A549 (cell line): Measurements from ENCODE around the gene BAK1. TPM values are rescaled to one million over a fixed set of nuclear protein-coding genes. Genes with fewer than 3 reads are reported as not detected.
A peak's percentile ranks its signal among the peaks of the same experiment; 100 is the strongest.
"Not testable (repeated sequence)": the region's sequence is repeated elsewhere in the genome, so short reads cannot be mapped to it uniquely, and the experiment has no call there.

Source experiments
- ATAC-seq, 2 experiments: fragments of 200-7000 bp in 1 of 2; fragments of >200 bp in 1 of 2; cut with Nextera tagmentation in 1 of 2; cut with Tn5 transposase in 1 of 2; 3 replicates each; pipeline versions ENCODE4 v1.8.0 to v1.9.1; 2018 to 2020; ENCODE audit warnings: mild to moderate bottlenecking in 1 of 2, moderate library complexity in 1 of 2
- CTCF ChIA-PET: fragments of 300-600 bp; sonication (Branson Sonifier 250); formaldehyde crosslinking; extraction: SDS; loops from one replicate; lab custom pipeline; 2021; ENCODE audit warnings: antibody characterized with exemption, inconsistent platforms; lab: Yijun Ruan, JAX
- POLR2A ChIA-PET: fragments of 350-600 bp; formaldehyde crosslinking; extraction: SDS; loops from one replicate; lab custom pipeline; 2021; ENCODE audit warnings: antibody characterized with exemption, inconsistent platforms; lab: Yijun Ruan, JAX
- DNase-seq, 2 experiments: peaks; one replicate each; pipeline versions ENCODE4 v3.0.0 to v3.0.0-alpha.2; 2011 to 2016; ENCODE audit warnings: low read depth in 1 of 2, low spot score in 1 of 2
- FAIRE-seq: peaks from 2 replicates; lab custom pipeline; 2011; peaks lifted over from hg19 to GRCh38; lab: Jason Lieb, UNC
- H3K27ac ChIP-seq, 2 experiments: fragments of >200 bp; sonication (Bioruptor Twin); formaldehyde crosslinking; 3 replicates each; pipeline ENCODE4 v1.5.1; 2016 to 2017
- H3K4me1 ChIP-seq: fragments of >200 bp; sonication (Bioruptor Twin); formaldehyde crosslinking; 3 replicates; pipeline ENCODE4 v1.6.1; 2016
- H3K4me2 ChIP-seq: fragments of >200 bp; sonication (Bioruptor Twin); formaldehyde crosslinking; 3 replicates; pipeline ENCODE4 v1.6.1; 2016
- H3K4me3 ChIP-seq: fragments of >200 bp; sonication (Bioruptor Twin); formaldehyde crosslinking; 3 replicates; pipeline ENCODE4 v1.5.1; 2016
- H3K9me3 ChIP-seq: fragments of >200 bp; sonication (Bioruptor Twin); formaldehyde crosslinking; 3 replicates; pipeline ENCODE4 v1.6.1; 2016
- CBX2 ChIP-seq: fragments of 200-600 bp; sonication (generic); IDR thresholded peaks from 2 replicates; pipeline ENCODE4 v1.6.1; 2016; ENCODE audit warnings: low read depth, mild to moderate bottlenecking, borderline replicate concordance
- EHMT2 ChIP-seq: fragments of 200-600 bp; sonication (generic); IDR thresholded peaks from 2 replicates; pipeline ENCODE4 v1.6.1; 2016; ENCODE audit warnings: antibody characterized with exemption, low read depth, mild to moderate bottlenecking, moderate library complexity
- ESRRA ChIP-seq: fragments of 150-350 bp; IDR thresholded peaks from 2 replicates; pipeline ENCODE4 v1.6.1; 2014; ENCODE audit warnings: mild to moderate bottlenecking, low read length, borderline replicate concordance
- GATA3 ChIP-seq: IDR thresholded peaks from 2 replicates; pipeline ENCODE4 v1.6.1; 2012; ENCODE audit warnings: borderline replicate concordance
- HDAC2 ChIP-seq: fragments of 200-600 bp; sonication (generic); IDR thresholded peaks from 2 replicates; pipeline ENCODE4 v1.6.1; 2016
- HEYL ChIP-seq: fragments of 250-450 bp; sonication (Bioruptor Pico); IDR thresholded peaks from 2 replicates; pipeline ENCODE4 v1.8.0; 2021; ENCODE audit warnings: mild to moderate bottlenecking, moderate library complexity
- HOXB5 ChIP-seq: fragments of 250-450 bp; sonication (Bioruptor Pico); IDR thresholded peaks from 2 replicates; pipeline ENCODE4 v1.5.0; 2020; ENCODE audit warnings: mild to moderate bottlenecking, moderate library complexity
- JUN ChIP-seq, 2 experiments: fragments of >200 bp; sonication (Bioruptor Twin); formaldehyde crosslinking; IDR thresholded peaks; 2 replicates in 1 of 2; 3 replicates in 1 of 2; pipeline ENCODE4 v1.6.1; 2016 to 2017
- JUNB ChIP-seq: fragments of >200 bp; sonication (Bioruptor Twin); formaldehyde crosslinking; IDR thresholded peaks from 2 replicates; pipeline ENCODE4 v1.6.1; 2016
- MAFK ChIP-seq: fragments of 450-650 bp; IDR thresholded peaks from 2 replicates; pipeline ENCODE4 v1.6.1; 2014; ENCODE audit not compliant: partially characterized antibody
- MYC ChIP-seq: IDR thresholded peaks from 2 replicates; pipeline ENCODE4 v1.6.1; 2012; ENCODE audit warnings: mild to moderate bottlenecking, inconsistent platforms, low read length, improper control_type of control experiment, borderline replicate concordance
- POLR2A ChIP-seq: IDR thresholded peaks from 2 replicates; pipeline ENCODE4 v1.6.1; 2012; ENCODE audit warnings: mild to moderate bottlenecking, low read length
- RNF2 ChIP-seq: fragments of 200-600 bp; sonication (generic); IDR thresholded peaks from 2 replicates; pipeline ENCODE4 v1.6.1; 2016; ENCODE audit warnings: low read depth, mild to moderate bottlenecking, antibody characterized with exemption, moderate library complexity, borderline replicate concordance
- SMC3 ChIP-seq: fragments of >200 bp; sonication (Bioruptor Twin); formaldehyde crosslinking; IDR thresholded peaks from 3 replicates; pipeline ENCODE4 v1.6.1; 2018; ENCODE audit warnings: inconsistent platforms
- USF2 ChIP-seq: fragments of 450-650 bp; IDR thresholded peaks from 2 replicates; pipeline ENCODE4 v1.6.1; 2014; ENCODE audit warnings: antibody characterized with exemption
- ZNF302 ChIP-seq: fragments of 250-450 bp; sonication (Bioruptor Pico); IDR thresholded peaks from 2 replicates; pipeline ENCODE4 v1.9.0; 2021; ENCODE audit warnings: inconsistent platforms, mild to moderate bottlenecking, moderate library complexity
- WGBS: methylation state at CpG from one replicate; pipeline ENCODE4 v1.1.6; 2017; ENCODE audit errors: missing lambda C conversion rate; 5-methylcytosine and 5-hydroxymethylcytosine counted together
- polyA plus RNA-seq, 4 experiments: library from polyadenylated mRNA; depleted of rRNA in 3 of 4; stranded (reverse); fragments of >200 nt; fragmentation: RNase III in 1 of 4; extraction: RNeasy Plus Mini Kit Qiagen cat#74134 plus additional on column Dnase treatment in 1 of 4; gene quantifications; 2 replicates in 3 of 4; 3 replicates in 1 of 4; pipeline ENCODE4 v1.2.3, GENCODE V29; 2011 to 2017
- TF ChIP-seq, protein P1 (sequence below): fragments of 250-450 bp; sonication (Bioruptor Pico); IDR thresholded peaks from 2 replicates; pipeline ENCODE4 v1.5.0; 2021; ENCODE audit warnings: mild to moderate bottlenecking, moderate library complexity, borderline replicate concordance
- TF ChIP-seq, protein P2 (sequence below): IDR thresholded peaks from 2 replicates; pipeline ENCODE4 v1.6.1; 2012; ENCODE audit warnings: low read depth, borderline replicate concordance
- TF ChIP-seq, protein P3 (sequence below): fragments of >200 bp; sonication (Bioruptor Twin); formaldehyde crosslinking; IDR thresholded peaks from 3 replicates; pipeline ENCODE4 v1.6.1; 2016
- TF ChIP-seq, protein P4 (sequence below): fragments of 250-450 bp; sonication (Bioruptor Pico); IDR thresholded peaks from 2 replicates; pipeline ENCODE4 v1.5.0; 2020; ENCODE audit warnings: low read depth, mild to moderate bottlenecking, moderate library complexity
- TF ChIP-seq, protein P5 (sequence below): fragments of >200 bp; sonication (Bioruptor Twin); formaldehyde crosslinking; IDR thresholded peaks from 3 replicates; pipeline ENCODE4 v1.5.1; 2016

Gene BAK1
- polyA plus RNA-seq, 2 of the 4 experiments (the other 2 are of a cell fraction): 11.9 to 19.0 TPM

DNA sequence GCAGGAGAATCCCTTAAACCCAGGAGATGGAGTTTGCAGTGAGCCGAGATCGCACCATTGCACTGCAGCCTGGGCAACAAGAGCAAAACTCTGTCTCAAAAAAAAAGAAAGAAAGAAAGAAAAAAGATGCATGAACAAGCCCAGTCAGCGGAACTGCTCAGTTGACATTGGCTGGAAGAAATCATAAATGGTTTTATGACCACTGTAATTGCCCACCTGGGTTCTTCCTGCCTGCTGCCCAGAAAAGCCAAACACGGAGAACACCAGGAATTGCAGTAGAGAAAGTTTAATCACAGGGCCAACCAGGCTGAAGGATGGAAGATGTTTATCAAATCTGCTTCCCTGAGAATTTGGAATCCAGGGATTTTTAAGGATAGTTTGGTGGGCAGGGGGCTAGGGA is 22.7 kb downstream of the BAK1 start:
- no peak for DNase-seq
- H3K4me2 ChIP-seq: no peak overlapping the region
- POLR2A ChIA-PET: no interaction called here
- no peak for ATAC-seq
- TF ChIP-seq, protein P1, sequence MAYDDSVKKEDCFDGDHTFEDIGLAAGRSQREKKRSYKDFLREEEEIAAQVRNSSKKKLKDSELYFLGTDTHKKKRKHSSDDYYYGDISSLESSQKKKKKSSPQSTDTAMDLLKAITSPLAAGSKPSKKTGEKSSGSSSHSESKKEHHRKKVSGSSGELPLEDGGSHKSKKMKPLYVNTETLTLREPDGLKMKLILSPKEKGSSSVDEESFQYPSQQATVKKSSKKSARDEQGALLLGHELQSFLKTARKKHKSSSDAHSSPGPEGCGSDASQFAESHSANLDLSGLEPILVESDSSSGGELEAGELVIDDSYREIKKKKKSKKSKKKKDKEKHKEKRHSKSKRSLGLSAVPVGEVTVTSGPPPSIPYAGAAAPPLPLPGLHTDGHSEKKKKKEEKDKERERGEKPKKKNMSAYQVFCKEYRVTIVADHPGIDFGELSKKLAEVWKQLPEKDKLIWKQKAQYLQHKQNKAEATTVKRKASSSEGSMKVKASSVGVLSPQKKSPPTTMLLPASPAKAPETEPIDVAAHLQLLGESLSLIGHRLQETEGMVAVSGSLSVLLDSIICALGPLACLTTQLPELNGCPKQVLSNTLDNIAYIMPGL (CRISPR knock-in tag): no peak
- TF ChIP-seq JUN (IDR thresholded peaks at IDR 0.05) (no peak), ESRRA (no peak), RNF2 (no peak), JUNB (no peak), HDAC2 (no peak)
- TF ChIP-seq, all 56 proteins: peak for 0
- H3K9me3 ChIP-seq: peaks cover 3% of the 10 kb centered on the region; the same call in 1 of the 3 replicates
- CTCF ChIA-PET: interaction anchor here (0.7 to 1.2 kb wide), 2 partner anchors 15 to 67 kb away, joined by 3 read pairs; no protein-coding TSS in a partner anchor
- H3K27ac ChIP-seq: no peak overlapping the region
- 0 out of 3 replicates have a peak, but pooled peaks cover 3% of the 10 kb centered on the region for H3K4me1 ChIP-seq
- 92% methylated on average over 4 of the region's 4 CpGs for WGBS
- H3K4me3 ChIP-seq: no peak overlapping the region
- no peak for FAIRE-seq

- ATAC-seq, POLR2A ChIA-PET: not testable (repeated sequence)
Observed at GRCh38 chr6:33552883-33553282, 27.2 kb downstream of the BAK1 start.

DNA sequence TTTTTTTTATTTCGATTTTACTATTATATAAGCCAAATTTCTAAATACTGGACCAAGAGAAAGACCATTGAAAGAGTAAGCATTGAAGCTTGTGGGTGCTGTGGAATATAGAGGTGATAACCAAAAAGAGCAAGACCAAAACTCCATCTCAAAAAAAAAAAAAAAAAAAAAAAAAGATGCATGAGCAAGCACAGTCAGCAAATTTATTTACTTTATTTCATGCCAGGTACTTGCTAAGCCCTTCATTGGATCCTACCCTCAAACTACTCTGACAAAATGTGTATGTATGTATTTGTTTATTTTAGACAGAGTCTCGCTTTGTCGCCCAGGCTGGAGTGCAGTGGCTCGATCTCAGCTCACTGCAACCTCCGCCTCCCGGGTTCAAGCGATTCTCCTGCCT is 27.8 kb downstream of the BAK1 start:
- TF ChIP-seq, protein P2, sequence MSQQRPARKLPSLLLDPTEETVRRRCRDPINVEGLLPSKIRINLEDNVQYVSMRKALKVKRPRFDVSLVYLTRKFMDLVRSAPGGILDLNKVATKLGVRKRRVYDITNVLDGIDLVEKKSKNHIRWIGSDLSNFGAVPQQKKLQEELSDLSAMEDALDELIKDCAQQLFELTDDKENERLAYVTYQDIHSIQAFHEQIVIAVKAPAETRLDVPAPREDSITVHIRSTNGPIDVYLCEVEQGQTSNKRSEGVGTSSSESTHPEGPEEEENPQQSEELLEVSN: no peak
- TF ChIP-seq MAFK (peak; percentile 53), CBX2 (no peak), POLR2A (no peak)
- TF ChIP-seq, protein P3, sequence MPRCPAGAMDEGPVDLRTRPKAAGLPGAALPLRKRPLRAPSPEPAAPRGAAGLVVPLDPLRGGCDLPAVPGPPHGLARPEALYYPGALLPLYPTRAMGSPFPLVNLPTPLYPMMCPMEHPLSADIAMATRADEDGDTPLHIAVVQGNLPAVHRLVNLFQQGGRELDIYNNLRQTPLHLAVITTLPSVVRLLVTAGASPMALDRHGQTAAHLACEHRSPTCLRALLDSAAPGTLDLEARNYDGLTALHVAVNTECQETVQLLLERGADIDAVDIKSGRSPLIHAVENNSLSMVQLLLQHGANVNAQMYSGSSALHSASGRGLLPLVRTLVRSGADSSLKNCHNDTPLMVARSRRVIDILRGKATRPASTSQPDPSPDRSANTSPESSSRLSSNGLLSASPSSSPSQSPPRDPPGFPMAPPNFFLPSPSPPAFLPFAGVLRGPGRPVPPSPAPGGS: no peak
- Histone ChIP-seq H3K9me3 (no peaks in the 10 kb centered on the region), H3K4me2 (no peak overlapping the region), H3K27ac (no peak overlapping the region), H3K4me1 (0 out of 3 replicates have a peak, but pooled peaks cover 3% of the 10 kb centered on the region), H3K4me3 (no peak overlapping the region)
- POLR2A ChIA-PET: no interaction called here
- no peak for DNase-seq
- CTCF ChIA-PET: interaction anchor here (0.6 to 0.7 kb wide), 2 partner anchors 218 to 432 kb away, joined by 4 read pairs; no protein-coding TSS in a partner anchor
- no peak for FAIRE-seq
- no peak for ATAC-seq
- 84% methylated on average over 7 of the region's 7 CpGs for WGBS

More at GRCh38 chr6:33552883-33553282, 27.2 kb downstream of the BAK1 start:
- H3K4me2 ChIP-seq, CTCF ChIA-PET, H3K27ac ChIP-seq, H3K4me1 ChIP-seq, H3K9me3 ChIP-seq, FAIRE-seq, H3K4me3 ChIP-seq: not testable (repeated sequence)
- peak in 1 of 2 experiments; percentile 17 for DNase-seq
- WGBS: 58% methylated on average over 3 of the region's 3 CpGs

GRCh38 chr6:33551538-33551937 is 28.5 kb downstream of the BAK1 start:
- no peak overlapping the region for H3K27ac ChIP-seq
- H3K9me3 ChIP-seq: no peaks in the 10 kb centered on the region
- no peak for DNase-seq
- H3K4me1 ChIP-seq: 0 out of 3 replicates have a peak, but pooled peaks cover 3% of the 10 kb centered on the region
- POLR2A ChIA-PET: no interaction called here
- no peak overlapping the region for H3K4me2 ChIP-seq
- FAIRE-seq: no peak
- H3K4me3 ChIP-seq: no peak overlapping the region
- CTCF ChIA-PET: interaction anchor here (0.6 kb wide), 1 partner anchor 187 kb away, joined by 4 read pairs; no protein-coding TSS in a partner anchor
- no peak for ATAC-seq
- 21% methylated on average over 2 of the region's 2 CpGs for WGBS
- TF ChIP-seq MYC: no peak
- TF ChIP-seq EHMT2: no peak
- TF ChIP-seq HOXB5: no peak
- TF ChIP-seq, protein P4, sequence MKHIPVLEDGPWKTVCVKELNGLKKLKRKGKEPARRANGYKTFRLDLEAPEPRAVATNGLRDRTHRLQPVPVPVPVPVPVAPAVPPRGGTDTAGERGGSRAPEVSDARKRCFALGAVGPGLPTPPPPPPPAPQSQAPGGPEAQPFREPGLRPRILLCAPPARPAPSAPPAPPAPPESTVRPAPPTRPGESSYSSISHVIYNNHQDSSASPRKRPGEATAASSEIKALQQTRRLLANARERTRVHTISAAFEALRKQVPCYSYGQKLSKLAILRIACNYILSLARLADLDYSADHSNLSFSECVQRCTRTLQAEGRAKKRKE (CRISPR knock-in tag): no peak
- TF ChIP-seq, protein P5, sequence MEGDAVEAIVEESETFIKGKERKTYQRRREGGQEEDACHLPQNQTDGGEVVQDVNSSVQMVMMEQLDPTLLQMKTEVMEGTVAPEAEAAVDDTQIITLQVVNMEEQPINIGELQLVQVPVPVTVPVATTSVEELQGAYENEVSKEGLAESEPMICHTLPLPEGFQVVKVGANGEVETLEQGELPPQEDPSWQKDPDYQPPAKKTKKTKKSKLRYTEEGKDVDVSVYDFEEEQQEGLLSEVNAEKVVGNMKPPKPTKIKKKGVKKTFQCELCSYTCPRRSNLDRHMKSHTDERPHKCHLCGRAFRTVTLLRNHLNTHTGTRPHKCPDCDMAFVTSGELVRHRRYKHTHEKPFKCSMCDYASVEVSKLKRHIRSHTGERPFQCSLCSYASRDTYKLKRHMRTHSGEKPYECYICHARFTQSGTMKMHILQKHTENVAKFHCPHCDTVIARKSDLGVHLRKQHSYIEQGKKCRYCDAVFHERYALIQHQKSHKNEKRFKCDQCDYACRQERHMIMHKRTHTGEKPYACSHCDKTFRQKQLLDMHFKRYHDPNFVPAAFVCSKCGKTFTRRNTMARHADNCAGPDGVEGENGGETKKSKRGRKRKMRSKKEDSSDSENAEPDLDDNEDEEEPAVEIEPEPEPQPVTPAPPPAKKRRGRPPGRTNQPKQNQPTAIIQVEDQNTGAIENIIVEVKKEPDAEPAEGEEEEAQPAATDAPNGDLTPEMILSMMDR: no peak
- TF ChIP-seq HEYL (CRISPR knock-in tag): no peak
- TF ChIP-seq SMC3: no peak
- no peak for TF ChIP-seq USF2
- TF ChIP-seq, protein P1 (CRISPR knock-in tag): no peak
- TF ChIP-seq ZNF302 (CRISPR knock-in tag): no peak
- TF ChIP-seq GATA3: no peak
